Upper lobe of left lung (tissue), 6 donors: Measurements from ENCODE around the gene ANXA4. TPM values are rescaled to one million over a fixed set of nuclear protein-coding genes. Genes with fewer than 3 reads are reported as not detected.
A peak's percentile ranks its signal among the peaks of the same experiment; 100 is the strongest.

Experiments used
- ATAC-seq, 2 donors: fragments of 200-7000 bp; cut with Tn5 transposase; one replicate each; pipeline ENCODE4 v1.9.1; 2022; ENCODE audit warnings: mild to moderate bottlenecking in 2 of 2, moderate library complexity in 2 of 2; ENCODE audit not compliant: low FRiP score in 2 of 2
- DNase-seq, 2 donors: peaks; one replicate each; pipeline ENCODE4 v3.0.0-alpha.2; 2019 to 2020
- H3K27ac ChIP-seq, 4 donors: fragments of 200-600 bp; sonication (generic); one replicate each; pipeline ENCODE4 v1.5.1; 2016 to 2019
- H3K27me3 ChIP-seq, 4 donors: fragments of 200-600 bp; sonication (generic); one replicate each; pipeline ENCODE4 v1.5.1; 2017 to 2019
- H3K36me3 ChIP-seq, 4 donors: fragments of 200-600 bp; sonication (generic); one replicate each; pipeline ENCODE4 v1.5.1; 2016 to 2019
- H3K4me1 ChIP-seq, 4 donors: fragments of 200-600 bp; sonication (generic); one replicate each; pipeline ENCODE4 v1.5.1; 2018 to 2019
- H3K4me3 ChIP-seq, 4 donors: fragments of 200-600 bp; sonication (generic); one replicate each; pipeline ENCODE4 v1.5.1; 2017 to 2019; ENCODE audit warnings: mild to moderate bottlenecking in 2 of 4, moderate library complexity in 1 of 4
- H3K9me3 ChIP-seq, 4 donors: fragments of 200-600 bp; sonication (generic); one replicate each; pipeline ENCODE4 v1.5.1; 2018 to 2019
- EP300 ChIP-seq, 4 donors: sonication (generic); formaldehyde crosslinking; IDR thresholded peaks; one replicate each; pipeline ENCODE4 v1.5.1; 2017; ENCODE audit warnings: antibody characterized with exemption in 4 of 4, control low read depth in 2 of 4
- POLR2A ChIP-seq, 4 donors: fragments of 450-650 bp; IDR thresholded peaks; one replicate each; pipeline ENCODE4 v1.5.1; 2016 to 2017; ENCODE audit warnings: antibody characterized with exemption in 4 of 4, mild to moderate bottlenecking in 2 of 4
- POLR2AphosphoS5 ChIP-seq, 2 donors: sonication (generic); formaldehyde crosslinking; IDR thresholded peaks; one replicate each; pipeline ENCODE4 v1.5.1; 2017; ENCODE audit warnings: antibody characterized with exemption in 2 of 2
- WGBS, 2 donors: methylation state at CpG; one replicate each; pipeline ENCODE4 v1.1.5; 2017 to 2018; 5-methylcytosine and 5-hydroxymethylcytosine counted together
- total RNA-seq, 6 donors: library from RNA; depleted of rRNA in 4 of 6; stranded (reverse); fragments of >200 nt in 4 of 6; gene quantifications; one replicate each; pipeline versions ENCODE4 v1.1.0 to v1.2.1, GENCODE V29; 2016 to 2021
- TF ChIP-seq, protein P1 (sequence below), 6 experiments: fragments of 450-650 bp in 4 of 6; fragments of 200-600 bp in 2 of 6; sonication (generic) in 2 of 6; IDR thresholded peaks; one replicate each; pipeline ENCODE4 v1.5.1; 2016 to 2019; ENCODE audit warnings: antibody characterized with exemption in 6 of 6
- donor health status: DM: no; HTN: no; CAD: no; lungs with moderate emphysema.
- donor health status: DM: no; HTN: yes; CAD: no; lungs with severe emphysema.

Gene ANXA4
- total RNA-seq, 6 donors from 2014 or later = 84.0 to 214 (median 161) TPM

DNA sequence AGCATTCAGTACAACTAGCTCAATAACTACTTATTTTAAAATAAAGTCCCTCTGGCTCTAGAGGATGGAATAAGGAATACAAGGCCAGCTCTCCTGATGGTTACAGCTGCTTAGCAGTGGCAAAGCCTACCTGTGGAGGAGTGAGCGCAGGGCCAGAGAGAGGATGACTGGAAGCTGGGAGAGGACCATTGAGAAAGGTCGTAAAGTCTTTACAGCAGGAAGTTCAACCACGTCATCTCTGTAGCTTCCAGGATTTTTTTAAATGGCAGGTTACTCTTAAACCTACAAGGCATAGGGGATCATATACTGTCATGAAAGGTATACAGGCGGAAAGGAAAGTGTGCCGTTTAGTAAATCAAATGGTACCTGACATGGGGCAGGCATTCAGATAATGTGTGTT, 26.3 kb downstream of the ANXA4 start:
- 86 to 88% methylated on average over 5 of the region's 5 CpGs for WGBS, 2 donors

DNA sequence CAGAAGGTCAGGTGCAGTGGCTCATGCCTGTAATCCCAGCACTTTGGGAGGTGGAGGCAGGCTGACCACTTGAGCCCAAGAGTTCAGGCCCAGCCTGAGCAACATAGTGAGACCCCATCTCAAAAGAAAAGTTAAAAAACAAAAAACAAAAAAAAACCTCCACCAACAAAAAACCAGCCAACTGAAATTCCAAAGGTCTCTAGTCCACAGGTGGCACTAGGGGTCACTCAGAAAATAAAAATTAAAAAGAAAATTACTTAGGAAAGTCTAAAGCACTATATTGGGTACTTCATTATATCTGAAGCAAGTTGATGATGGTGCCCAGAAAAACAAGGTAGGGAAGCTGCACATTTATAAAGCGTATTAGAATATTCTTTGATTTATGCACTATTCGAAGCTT, 26.9 kb downstream of the ANXA4 start:
- H3K4me3 ChIP-seq = no peak overlapping the region
- no peak for DNase-seq
- no peaks in the 10 kb centered on the region for H3K27me3 ChIP-seq
- ATAC-seq = no peak
- H3K36me3 ChIP-seq = no peaks in the 10 kb centered on the region
- H3K27ac ChIP-seq = peak overlapping the region in 2 of 4 donors; percentile 44 to 76
- TF ChIP-seq, protein P1, sequence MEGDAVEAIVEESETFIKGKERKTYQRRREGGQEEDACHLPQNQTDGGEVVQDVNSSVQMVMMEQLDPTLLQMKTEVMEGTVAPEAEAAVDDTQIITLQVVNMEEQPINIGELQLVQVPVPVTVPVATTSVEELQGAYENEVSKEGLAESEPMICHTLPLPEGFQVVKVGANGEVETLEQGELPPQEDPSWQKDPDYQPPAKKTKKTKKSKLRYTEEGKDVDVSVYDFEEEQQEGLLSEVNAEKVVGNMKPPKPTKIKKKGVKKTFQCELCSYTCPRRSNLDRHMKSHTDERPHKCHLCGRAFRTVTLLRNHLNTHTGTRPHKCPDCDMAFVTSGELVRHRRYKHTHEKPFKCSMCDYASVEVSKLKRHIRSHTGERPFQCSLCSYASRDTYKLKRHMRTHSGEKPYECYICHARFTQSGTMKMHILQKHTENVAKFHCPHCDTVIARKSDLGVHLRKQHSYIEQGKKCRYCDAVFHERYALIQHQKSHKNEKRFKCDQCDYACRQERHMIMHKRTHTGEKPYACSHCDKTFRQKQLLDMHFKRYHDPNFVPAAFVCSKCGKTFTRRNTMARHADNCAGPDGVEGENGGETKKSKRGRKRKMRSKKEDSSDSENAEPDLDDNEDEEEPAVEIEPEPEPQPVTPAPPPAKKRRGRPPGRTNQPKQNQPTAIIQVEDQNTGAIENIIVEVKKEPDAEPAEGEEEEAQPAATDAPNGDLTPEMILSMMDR (IDR thresholded peaks at IDR 0.05) = no peak
- TF ChIP-seq POLR2AphosphoS5 (IDR thresholded peaks at IDR 0.05) = no peak
- TF ChIP-seq EP300 (IDR thresholded peaks at IDR 0.05) = no peak
- TF ChIP-seq POLR2A (IDR thresholded peaks at IDR 0.05) = no peak
- H3K9me3 ChIP-seq = no peaks in the 10 kb centered on the region
- peaks cover 45 to 74% (median 65%) of the 10 kb centered on the region in 4 donors for H3K4me1 ChIP-seq
- 95 to 98% methylated on average over 2 of the region's 2 CpGs for WGBS, 2 donors

More for the DNA sequence above, 26.3 kb downstream of the ANXA4 start:
- DNase-seq (no peak), ATAC-seq (no peak)
- H3K9me3 ChIP-seq = no peaks in the 10 kb centered on the region
- H3K36me3 ChIP-seq = no peaks in the 10 kb centered on the region
- H3K4me3 ChIP-seq = no peak overlapping the region
- peaks cover 41 to 73% (median 63%) of the 10 kb centered on the region in 4 donors for H3K4me1 ChIP-seq
- H3K27ac ChIP-seq = peak overlapping the region in 2 of 4 donors; percentile 44 to 76
- TF ChIP-seq POLR2A (IDR thresholded peaks at IDR 0.05) (no peak), EP300 (IDR thresholded peaks at IDR 0.05) (no peak), POLR2AphosphoS5 (IDR thresholded peaks at IDR 0.05) (no peak)
- TF ChIP-seq, protein P1 (IDR thresholded peaks at IDR 0.05) = no peak
- H3K27me3 ChIP-seq = no peaks in the 10 kb centered on the region

DNA sequence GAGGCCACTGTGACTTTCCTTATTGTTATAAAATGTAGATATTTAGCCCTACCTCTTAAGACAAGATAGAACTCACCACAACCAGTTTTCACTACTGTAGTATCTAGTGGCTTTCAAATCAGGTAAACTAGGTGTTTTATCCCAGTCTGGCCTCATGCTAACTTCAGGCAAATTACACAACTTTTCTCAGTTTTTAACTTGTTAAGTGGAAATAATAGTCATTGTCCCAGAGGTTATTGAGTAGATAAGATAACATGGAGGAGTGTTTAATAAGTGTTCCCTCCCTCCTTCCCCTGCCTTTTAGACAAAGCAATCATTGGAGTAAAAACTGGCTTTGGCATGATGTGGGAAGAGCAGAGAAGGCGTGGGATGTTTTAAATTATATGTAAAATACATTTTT, 27.3 kb downstream of the ANXA4 start:
- no peaks in the 10 kb centered on the region for H3K9me3 ChIP-seq
- WGBS, 2 donors = 75 to 85% methylated on average over 1 of the region's 1 CpG
- peaks cover 47 to 74% (median 68%) of the 10 kb centered on the region in 4 donors for H3K4me1 ChIP-seq
- no peak for DNase-seq
- no peaks in the 10 kb centered on the region for H3K27me3 ChIP-seq
- no peaks in the 10 kb centered on the region for H3K36me3 ChIP-seq
- peak overlapping the region; percentile 44 to 76 (median 68) for H3K27ac ChIP-seq
- H3K4me3 ChIP-seq = no peak overlapping the region
- TF ChIP-seq POLR2AphosphoS5 (IDR thresholded peaks at IDR 0.05) (no peak), POLR2A (IDR thresholded peaks at IDR 0.05) (no peak), EP300 (IDR thresholded peaks at IDR 0.05) (no peak)
- TF ChIP-seq, protein P1 (IDR thresholded peaks at IDR 0.05) = no peak
- ATAC-seq = peak in 1 of 2 donors; percentile 27

DNA sequence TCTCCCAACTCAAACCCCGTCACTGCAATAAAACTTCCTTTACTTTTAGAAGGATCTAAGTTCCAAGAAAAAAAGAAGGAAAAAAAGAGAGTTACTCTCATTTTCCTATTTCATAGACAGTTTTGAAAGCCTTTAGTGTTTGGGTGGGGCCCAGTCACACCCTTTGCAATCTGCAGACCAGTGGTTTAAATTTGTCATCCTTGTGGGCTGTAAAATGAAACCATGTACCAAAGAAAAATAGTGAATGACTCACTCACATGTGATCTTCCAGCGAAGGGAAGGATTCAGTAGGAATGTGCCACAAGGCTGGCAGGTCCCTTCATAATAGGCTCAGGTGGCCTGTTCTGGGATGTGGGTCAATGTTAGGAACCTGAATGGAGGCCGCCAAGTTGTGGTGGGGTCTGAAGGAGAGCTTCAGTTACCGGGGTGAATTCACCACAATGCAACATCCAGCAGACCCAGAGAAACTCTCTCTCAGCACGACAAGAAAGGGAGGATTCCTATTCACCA, 28.3 kb downstream of the ANXA4 start:
- H3K9me3 ChIP-seq = no peaks in the 10 kb centered on the region
- ATAC-seq (peak; percentile 65 to 92), DNase-seq (peak in 1 of 2 donors; percentile 52)
- WGBS, 2 donors = 70% methylated on average over 5 of the region's 5 CpGs
- H3K27me3 ChIP-seq = no peaks in the 10 kb centered on the region
- peak overlapping the region; percentile 44 to 76 (median 68) for H3K27ac ChIP-seq
- H3K4me3 ChIP-seq = no peak overlapping the region
- no peaks in the 10 kb centered on the region for H3K36me3 ChIP-seq
- peaks cover 56 to 69% (median 69%) of the 10 kb centered on the region in 4 donors for H3K4me1 ChIP-seq
- TF ChIP-seq POLR2A (IDR thresholded peaks at IDR 0.05) (no peak), POLR2AphosphoS5 (IDR thresholded peaks at IDR 0.05) (peak; percentile 12 to 42), EP300 (IDR thresholded peaks at IDR 0.05) (peak in 1 of 4 donors; percentile 75)
- TF ChIP-seq, protein P1 (IDR thresholded peaks at IDR 0.05) = no peak

DNA sequence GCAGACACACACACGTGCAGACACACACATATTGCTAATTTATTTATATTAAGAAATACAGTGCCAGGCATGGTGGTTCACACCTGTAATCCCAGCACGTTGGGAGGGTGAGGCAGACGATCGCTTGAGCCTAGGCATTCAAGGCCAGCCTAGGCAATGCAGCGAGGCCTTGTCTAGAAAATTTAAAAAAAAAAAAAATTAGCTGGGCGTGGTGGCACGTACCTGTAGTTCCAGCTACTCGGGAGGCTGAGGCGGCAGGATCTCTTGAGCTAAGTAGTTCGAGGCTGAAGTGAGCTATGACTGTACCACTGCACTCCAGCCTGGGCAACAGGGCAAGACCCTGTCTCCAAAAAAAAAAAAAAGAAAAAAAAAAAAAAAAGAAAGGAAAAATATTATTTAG, 28.8 kb downstream of the ANXA4 start:
- no peaks in the 10 kb centered on the region for H3K27me3 ChIP-seq
- ATAC-seq (no peak), DNase-seq (no peak)
- H3K4me1 ChIP-seq = peaks cover 60 to 70% (median 69%) of the 10 kb centered on the region in 4 donors
- H3K9me3 ChIP-seq = no peaks in the 10 kb centered on the region
- WGBS, 2 donors = 91% methylated on average over 10 of the region's 10 CpGs
- H3K4me3 ChIP-seq = no peak overlapping the region
- no peaks in the 10 kb centered on the region for H3K36me3 ChIP-seq
- H3K27ac ChIP-seq = peak overlapping the region; percentile 44 to 76 (median 68)
- TF ChIP-seq EP300 (IDR thresholded peaks at IDR 0.05) = no peak
- TF ChIP-seq, protein P1 (IDR thresholded peaks at IDR 0.05) = no peak
- TF ChIP-seq POLR2AphosphoS5 (IDR thresholded peaks at IDR 0.05) = no peak
- no peak for TF ChIP-seq POLR2A (IDR thresholded peaks at IDR 0.05)
